Hepatocyte (in vitro differentiated cells): ENCODE data around the gene BCAN.

Experiments used
- EZH2phosphoT487 ChIP-seq: fragments of 200-600 bp; sonication (generic); IDR thresholded peaks from one replicate; pipeline ENCODE4 v1.6.1; 2018; ENCODE audit warnings: antibody characterized with exemption, mild to moderate bottlenecking, low read depth, moderate library complexity; ENCODE audit not compliant: unreplicated experiment, severe bottlenecking
- TF ChIP-seq, protein P1 (sequence below): fragments of 200-600 bp; sonication (generic); IDR thresholded peaks from 2 replicates; pipeline ENCODE4 v1.5.1; 2016; ENCODE audit warnings: antibody characterized with exemption, mild to moderate bottlenecking; ENCODE audit not compliant: poor library complexity

DNA sequence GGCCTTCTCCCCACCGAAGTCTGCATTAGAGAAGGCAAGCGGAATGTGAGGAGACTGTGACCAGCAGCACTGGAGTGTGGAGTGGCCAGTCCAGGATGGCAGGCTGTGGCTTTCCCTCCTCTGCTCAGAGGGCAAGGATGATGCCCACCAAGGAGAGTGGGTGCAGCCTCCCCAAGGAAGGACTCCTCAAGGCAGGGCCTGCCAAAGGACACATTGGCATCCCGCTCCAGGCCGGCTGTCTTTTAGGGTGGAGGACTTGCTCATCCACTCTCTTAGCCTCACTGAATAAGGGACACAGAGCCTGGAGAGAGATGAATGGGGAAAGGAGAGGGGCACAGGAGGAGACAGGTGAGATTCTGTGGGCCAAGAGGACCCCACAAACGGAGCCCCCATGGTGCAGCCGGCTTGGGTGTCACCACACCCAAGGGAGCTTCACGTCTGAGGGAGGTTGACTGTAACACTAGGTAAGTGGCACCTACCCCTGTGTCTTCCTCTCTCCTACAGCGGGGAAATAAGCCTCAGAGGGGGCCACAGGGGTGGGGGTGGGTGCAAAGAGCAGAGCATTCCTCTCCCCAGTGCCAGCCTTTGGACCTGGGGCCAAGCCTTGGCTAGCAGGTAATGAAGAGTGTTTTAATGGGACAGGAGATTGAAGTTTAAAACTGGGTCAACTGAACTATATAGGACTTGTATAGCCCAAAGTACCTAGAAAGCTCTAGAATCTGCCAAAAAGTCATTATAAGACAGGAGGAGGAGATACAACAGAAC, 39.5 kb downstream of the BCAN start:
- TF ChIP-seq, protein P1, sequence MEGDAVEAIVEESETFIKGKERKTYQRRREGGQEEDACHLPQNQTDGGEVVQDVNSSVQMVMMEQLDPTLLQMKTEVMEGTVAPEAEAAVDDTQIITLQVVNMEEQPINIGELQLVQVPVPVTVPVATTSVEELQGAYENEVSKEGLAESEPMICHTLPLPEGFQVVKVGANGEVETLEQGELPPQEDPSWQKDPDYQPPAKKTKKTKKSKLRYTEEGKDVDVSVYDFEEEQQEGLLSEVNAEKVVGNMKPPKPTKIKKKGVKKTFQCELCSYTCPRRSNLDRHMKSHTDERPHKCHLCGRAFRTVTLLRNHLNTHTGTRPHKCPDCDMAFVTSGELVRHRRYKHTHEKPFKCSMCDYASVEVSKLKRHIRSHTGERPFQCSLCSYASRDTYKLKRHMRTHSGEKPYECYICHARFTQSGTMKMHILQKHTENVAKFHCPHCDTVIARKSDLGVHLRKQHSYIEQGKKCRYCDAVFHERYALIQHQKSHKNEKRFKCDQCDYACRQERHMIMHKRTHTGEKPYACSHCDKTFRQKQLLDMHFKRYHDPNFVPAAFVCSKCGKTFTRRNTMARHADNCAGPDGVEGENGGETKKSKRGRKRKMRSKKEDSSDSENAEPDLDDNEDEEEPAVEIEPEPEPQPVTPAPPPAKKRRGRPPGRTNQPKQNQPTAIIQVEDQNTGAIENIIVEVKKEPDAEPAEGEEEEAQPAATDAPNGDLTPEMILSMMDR = no peak
- no peak for TF ChIP-seq EZH2phosphoT487
